HuH-7 (cell line): ENCODE data around the gene AAMDC.
"Not testable (repeated sequence)": the region's sequence is repeated elsewhere in the genome, so short reads cannot be mapped to it uniquely, and the experiment has no call there.

Experiments
- DNase-seq: peaks from one replicate; pipeline ENCODE4 v3.0.0; 2011; ENCODE audit warnings: low spot score

The AAMDC gene

DNA sequence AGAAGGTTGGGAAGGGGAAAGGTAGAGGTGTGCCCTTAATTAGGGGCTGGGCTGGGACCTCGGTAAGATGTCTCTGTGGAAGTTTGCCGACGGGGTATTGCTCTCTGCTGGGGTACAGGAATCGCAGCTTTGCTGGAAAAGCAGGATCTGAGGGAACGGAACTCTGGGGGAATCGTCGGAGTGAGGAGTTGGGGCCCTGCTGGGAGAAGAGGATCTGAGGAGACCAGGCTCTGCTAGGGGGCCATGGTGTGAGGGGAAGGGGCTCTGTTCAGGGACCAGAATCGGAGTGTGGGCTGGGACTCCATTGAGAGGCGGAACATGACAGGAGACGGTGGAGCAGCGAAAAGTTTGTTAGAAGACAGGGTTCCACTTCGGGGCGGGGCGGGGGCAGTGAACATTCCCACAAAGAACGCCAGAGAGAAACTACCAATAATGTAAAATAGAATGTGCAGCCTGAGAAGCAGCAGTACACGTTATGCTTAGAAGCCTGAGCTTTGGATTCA lies 456 bp downstream of the AAMDC start:
- DNase-seq: no peak

DNA sequence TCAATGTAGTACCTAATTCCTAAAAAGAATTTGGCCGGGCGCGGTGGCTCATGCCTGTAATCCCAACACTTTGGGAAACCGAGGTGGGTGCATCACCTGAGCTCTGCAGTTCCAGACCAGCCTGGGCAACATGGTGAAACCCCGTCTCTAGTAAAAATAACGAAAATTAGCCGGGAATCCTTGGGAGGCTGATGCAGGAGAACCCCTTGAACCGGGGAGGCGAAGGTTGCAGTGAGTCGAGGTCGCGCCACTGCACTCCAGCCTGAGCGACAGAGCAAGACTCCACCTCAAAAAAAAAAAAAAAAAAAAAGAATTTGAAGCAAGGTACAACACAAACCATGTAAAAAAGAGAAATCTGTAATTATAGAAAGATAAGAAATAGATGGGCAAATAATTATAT lies 1.2 kb downstream of the AAMDC start:
- DNase-seq: not testable (repeated sequence)

- no peak for DNase-seq
Measured at GRCh38 chr11:77823775-77824174, 2.8 kb downstream of the AAMDC start.

GRCh38 chr11:77828926-77829325 lies 8.0 kb downstream of the AAMDC start:
- no peak for DNase-seq

- DNase-seq: no peak
Measured at GRCh38 chr11:77833302-77833701, 12.4 kb downstream of the AAMDC start.

GRCh38 chr11:77842441-77843121 lies 21.6 kb downstream of the AAMDC start:
- DNase-seq: no peak

- DNase-seq: not testable (repeated sequence)
Measured at GRCh38 chr11:77843700-77844099, 22.8 kb downstream of the AAMDC start.

- DNase-seq: no peak
Measured at GRCh38 chr11:77851503-77851902, 30.6 kb downstream of the AAMDC start.

GRCh38 chr11:77854838-77855237 lies 33.9 kb downstream of the AAMDC start:
- no peak for DNase-seq

DNA sequence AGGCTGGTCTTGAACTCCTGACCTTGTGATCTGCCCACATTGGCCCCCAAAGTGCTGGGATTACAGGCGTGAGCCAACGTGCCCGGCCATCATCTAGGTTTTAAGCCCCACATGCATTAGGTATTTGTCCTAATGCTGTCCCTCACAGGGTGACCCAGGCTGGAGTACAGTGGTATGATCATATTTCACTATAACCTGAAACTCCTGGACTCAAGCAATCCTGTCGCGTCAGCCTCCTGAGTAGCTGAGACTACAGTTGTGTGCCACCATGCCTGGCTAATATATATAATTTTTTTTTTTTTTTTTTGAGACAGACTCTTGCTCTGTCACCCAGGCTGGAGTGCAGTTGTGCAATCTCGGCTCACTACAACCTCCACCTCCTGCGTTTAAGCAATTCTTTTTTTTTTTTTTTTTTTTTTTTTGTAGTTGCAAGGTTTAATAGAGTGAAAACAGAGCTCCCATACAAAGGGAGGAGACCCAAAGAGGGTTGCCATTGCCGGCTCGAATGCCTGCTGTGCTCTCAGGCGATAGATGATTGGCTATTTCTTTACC lies 37.0 kb downstream of the AAMDC start:
- not testable (repeated sequence) for DNase-seq

GRCh38 chr11:77861444-77861843 lies 40.5 kb downstream of the AAMDC start:
- DNase-seq: not testable (repeated sequence)

GRCh38 chr11:77865805-77866204 lies 44.9 kb downstream of the AAMDC start:
- no peak for DNase-seq

DNA sequence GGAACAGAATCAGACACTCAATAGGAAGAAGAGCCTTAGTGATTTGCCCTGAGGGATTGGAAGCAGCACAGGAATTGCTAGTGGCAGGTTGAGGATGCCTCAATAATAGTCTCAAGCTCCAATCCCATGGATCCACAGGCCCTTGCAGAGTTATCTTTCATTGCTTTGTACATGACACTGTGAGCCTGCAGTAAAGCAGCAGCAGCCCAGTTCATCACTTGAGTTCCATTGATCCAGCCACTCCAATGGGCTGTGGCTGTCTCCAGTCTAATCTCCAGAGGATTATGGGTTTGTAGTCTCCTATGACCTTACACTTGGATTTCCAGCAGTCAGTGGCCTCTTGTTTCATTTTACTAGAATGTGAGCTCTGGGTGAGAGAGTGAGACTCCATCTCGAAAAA lies 45.4 kb downstream of the AAMDC start:
- no peak for DNase-seq

GRCh38 chr11:77868744-77869143 lies 47.8 kb downstream of the AAMDC start:
- no peak for DNase-seq

DNA sequence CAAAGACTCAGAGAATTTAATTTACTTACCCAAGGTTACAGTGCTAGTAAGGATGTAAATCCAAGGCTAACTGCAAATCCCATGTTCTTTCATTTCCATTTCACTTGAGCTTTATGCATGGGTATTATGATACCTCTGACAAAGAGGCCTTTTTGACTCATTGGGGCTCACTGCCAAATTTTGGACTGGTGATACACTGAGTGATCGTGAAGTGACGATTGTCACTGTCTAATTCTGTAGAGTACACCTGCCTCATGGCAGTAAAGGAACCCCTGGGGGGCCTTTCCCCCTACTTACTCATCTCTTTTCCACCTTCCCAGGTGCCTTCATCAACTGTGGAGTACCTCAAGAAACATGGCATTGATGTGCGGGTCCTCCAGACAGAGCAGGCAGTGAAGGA lies 50.9 kb downstream of the AAMDC start:
- no peak for DNase-seq

- DNase-seq: no peak
Measured at GRCh38 chr11:77873345-77873744, 52.4 kb downstream of the AAMDC start.

DNA sequence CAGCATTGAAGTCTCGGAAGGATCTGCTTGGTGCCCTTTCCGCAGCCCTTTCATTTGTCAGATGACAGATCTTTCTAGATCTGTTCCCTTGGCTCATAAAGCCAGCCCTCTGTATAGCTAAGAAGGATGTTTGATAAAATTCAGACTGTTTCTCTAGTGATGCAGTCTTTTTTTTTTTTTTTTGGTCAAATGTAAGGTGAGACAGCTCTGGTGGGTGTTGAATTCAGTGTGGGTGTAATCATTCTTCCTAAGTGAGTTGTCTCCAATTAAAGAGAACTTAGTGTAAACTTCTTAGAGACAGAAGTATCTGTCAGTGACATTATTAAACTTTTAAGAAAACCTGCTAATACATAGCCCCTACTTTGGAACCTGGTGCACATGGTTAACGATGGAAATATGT lies 53.3 kb downstream of the AAMDC start:
- DNase-seq: no peak

GRCh38 chr11:77876045-77876444 lies 55.1 kb downstream of the AAMDC start:
- no peak for DNase-seq

GRCh38 chr11:77878247-77878646 lies 57.3 kb downstream of the AAMDC start:
- DNase-seq: not testable (repeated sequence)

- DNase-seq: no peak
Measured at GRCh38 chr11:77879218-77879617, 58.3 kb downstream of the AAMDC start.

GRCh38 chr11:77882396-77882795 lies 61.5 kb downstream of the AAMDC start:
- DNase-seq: no peak

- no peak for DNase-seq
Measured at GRCh38 chr11:77883775-77884174, 62.8 kb downstream of the AAMDC start.

GRCh38 chr11:77884186-77884828 lies 63.4 kb downstream of the AAMDC start:
- no peak for DNase-seq

- DNase-seq: no peak
Measured at GRCh38 chr11:77884829-77885190, 63.9 kb downstream of the AAMDC start.
